GM20000 (cell line): ENCODE results near the gene ERC1.
"Not testable (repeated sequence)": the region's sequence is repeated elsewhere in the genome, so short reads cannot be mapped to it uniquely, and the experiment has no call there.

Experiments
- DNase-seq: peaks from one replicate; pipeline ENCODE4 v3.0.0; 2012; ENCODE audit warnings: low spot score
- CTCF ChIP-seq: IDR thresholded peaks from 2 replicates; pipeline ENCODE4 v1.5.1; 2012; ENCODE audit warnings: mild to moderate bottlenecking, control low read depth; ENCODE audit errors: extremely low read depth, missing control alignments

ERC1 gene

GRCh38 chr12:1131811-1132224 lies 140.8 kb downstream of the ERC1 start:
- no peak for TF ChIP-seq CTCF
- DNase-seq, result no peak

- no peak for TF ChIP-seq CTCF
- DNase-seq, result no peak
Observed at GRCh38 chr12:1132311-1132710, 141.3 kb downstream of the ERC1 start.

GRCh38 chr12:1138691-1139090 lies 147.7 kb downstream of the ERC1 start:
- TF ChIP-seq CTCF, result no peak
- no peak for DNase-seq

GRCh38 chr12:1146758-1147157 lies 155.7 kb downstream of the ERC1 start:
- not testable (repeated sequence) for DNase-seq

- no peak for DNase-seq
- TF ChIP-seq CTCF, result no peak
Observed at GRCh38 chr12:1147821-1148220, 156.8 kb downstream of the ERC1 start.

GRCh38 chr12:1157046-1157445 lies 166.0 kb downstream of the ERC1 start:
- TF ChIP-seq CTCF, result no peak
- DNase-seq, result no peak

- DNase-seq, result no peak
- TF ChIP-seq CTCF, result no peak
Observed at GRCh38 chr12:1161197-1161596, 170.2 kb downstream of the ERC1 start.

- no peak for TF ChIP-seq CTCF
- DNase-seq, result no peak
Observed at GRCh38 chr12:1162081-1162760, 171.2 kb downstream of the ERC1 start.
